Measurements from ENCODE around the gene SH3PXD2A.

Gene SH3PXD2A

DNA sequence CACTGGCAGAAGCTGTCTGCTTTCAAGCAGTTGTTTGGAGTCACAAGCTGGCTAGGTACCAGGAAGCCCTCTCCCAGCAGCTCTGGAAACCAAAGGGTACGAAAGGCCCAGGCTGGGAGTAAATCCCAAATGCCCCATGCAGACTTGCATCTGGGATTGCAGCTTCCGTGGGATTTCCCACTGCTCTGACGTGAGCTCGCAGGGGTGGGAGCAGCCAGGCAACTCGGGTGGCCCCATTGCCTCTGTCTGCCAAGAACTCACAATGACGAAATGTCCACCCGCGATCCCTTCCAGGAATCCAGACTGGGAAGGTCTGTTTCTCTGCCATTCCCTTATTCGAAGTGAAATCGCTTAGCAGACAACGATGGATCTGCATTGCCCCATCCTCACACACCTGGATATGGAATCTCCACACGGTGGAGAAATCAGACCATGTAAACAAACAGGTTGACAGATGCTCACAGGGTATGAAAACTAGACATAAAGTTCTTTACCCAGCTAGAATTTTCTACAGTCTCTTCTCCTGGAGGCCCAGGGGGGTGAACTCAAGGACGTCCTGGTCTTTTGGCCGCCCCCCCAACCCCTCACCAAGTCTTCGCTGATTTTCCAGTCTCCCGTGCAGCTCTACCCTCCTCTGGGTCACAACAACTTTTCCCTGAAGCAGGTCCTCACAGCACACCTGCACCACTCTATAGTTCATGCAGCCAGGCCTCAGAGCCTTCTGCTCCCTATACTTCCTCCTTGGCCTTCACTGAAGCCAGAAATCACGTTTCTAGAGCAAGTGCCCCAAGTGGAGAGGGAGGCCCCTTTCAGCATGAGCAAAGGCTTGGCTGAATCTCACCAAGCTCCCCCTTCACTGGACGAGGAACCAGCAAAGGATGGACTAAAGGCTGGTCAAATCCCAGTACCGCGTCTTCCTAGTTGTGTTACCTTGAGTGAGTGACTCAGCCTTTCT lies 20.0 kb downstream of the SH3PXD2A start:
- no peak for DNase-seq (ENCODE audit: low spot score in 2 of 2)
- Mint-ChIP-seq H3K4me1 (no peaks in the 10 kb centered on the region), H3K4me3 (no peak overlapping the region), H3K27ac (no peak overlapping the region), H3K36me3 (no peaks in the 10 kb centered on the region), H3K9me3 (no peaks in the 10 kb centered on the region)
- ATAC-seq = no peak

DNA sequence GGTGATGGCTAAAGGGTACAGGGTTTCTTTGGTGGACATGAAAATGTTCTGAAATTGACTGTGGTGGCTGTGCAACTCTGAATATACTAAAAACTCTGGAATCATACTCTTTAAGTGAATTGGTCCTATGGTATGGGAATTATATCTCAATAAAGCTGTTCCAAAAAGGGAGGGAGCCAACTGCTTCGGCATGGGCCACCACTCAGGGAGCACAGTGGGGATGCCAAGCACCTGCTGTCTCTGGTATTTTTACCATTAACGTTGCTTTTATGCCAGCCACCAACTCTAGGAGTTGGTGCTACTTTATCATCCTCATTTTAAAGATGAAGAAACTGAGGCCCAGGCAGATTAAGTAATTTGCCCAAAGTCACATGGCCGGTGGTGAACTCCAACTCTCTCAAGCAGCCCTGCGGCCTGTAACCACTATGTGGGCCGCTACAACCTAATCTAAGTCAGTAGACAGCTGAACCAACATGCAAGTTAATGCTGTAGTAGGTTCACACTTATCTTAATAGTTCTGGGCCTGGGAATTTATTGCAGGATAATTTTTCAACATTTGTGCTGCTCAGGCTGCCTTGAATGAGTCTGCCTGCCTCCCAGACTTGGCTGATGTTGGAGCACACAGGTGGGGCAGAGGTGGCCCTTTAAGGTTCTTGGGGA lies 20.8 kb downstream of the SH3PXD2A start:
- Mint-ChIP-seq H3K36me3 (no peaks in the 10 kb centered on the region), H3K27ac (no peak overlapping the region), H3K4me3 (no peak overlapping the region), H3K9me3 (no peaks in the 10 kb centered on the region), H3K4me1 (no peaks in the 10 kb centered on the region)
- DNase-seq (ENCODE audit: low spot score in 2 of 2) (no peak), ATAC-seq (no peak)

DNA sequence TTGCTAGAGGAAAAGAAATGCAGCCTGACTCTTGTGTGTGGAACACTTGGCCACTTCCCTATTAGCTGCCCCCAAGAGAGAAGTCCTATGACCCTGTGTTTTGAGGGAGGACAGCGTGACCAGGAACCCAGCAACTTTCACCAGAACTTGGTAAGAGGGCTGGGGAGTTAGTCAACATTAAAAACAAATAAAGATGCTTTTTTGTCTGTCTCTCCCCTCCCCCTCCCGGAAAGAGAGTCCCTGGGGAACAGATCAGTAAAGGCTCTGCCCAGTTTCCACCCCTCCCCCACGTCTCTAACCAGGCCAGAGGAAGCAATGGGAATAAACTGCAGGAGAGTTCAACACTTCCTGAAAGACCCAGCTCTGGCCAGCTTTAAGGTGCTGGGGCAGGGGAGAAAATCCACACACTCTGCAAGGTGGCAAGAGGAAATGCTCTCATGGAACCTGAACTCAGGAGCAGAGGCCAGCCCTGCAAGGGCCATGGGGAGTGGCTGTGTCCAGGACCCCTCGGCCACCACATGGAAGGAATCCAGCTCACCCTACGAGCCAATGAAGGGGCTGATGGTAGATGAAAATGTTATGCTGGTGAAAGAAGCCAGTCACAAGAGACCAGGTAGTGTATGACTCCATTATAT lies 21.5 kb downstream of the SH3PXD2A start:
- no peak overlapping the region for H3K27ac Mint-ChIP-seq
- no peaks in the 10 kb centered on the region for H3K9me3 Mint-ChIP-seq
- H3K4me1 Mint-ChIP-seq = no peaks in the 10 kb centered on the region
- ATAC-seq = no peak
- no peaks in the 10 kb centered on the region for H3K36me3 Mint-ChIP-seq
- no peak for DNase-seq (ENCODE audit: low spot score in 2 of 2)
- no peak overlapping the region for H3K4me3 Mint-ChIP-seq

DNA sequence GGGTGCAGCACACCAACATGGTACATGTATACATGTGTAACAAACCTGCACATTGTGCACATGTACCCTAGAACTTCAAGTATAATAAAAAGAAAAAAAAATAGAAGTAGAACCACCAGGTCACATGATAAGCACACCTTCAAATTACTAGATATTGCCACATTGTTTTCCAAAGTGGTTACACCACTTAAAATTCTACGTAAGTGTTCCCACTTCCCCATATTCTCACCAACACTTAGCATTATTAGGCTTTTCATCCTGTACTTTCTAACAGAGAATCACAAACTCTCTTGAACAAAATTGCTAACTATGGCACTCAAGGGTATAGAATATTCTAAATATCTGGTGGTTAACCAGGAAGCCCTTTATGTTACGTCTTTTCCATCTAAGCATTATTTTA lies 22.6 kb downstream of the SH3PXD2A start:
- ATAC-seq = no peak
- H3K27ac Mint-ChIP-seq = no peak overlapping the region

DNA sequence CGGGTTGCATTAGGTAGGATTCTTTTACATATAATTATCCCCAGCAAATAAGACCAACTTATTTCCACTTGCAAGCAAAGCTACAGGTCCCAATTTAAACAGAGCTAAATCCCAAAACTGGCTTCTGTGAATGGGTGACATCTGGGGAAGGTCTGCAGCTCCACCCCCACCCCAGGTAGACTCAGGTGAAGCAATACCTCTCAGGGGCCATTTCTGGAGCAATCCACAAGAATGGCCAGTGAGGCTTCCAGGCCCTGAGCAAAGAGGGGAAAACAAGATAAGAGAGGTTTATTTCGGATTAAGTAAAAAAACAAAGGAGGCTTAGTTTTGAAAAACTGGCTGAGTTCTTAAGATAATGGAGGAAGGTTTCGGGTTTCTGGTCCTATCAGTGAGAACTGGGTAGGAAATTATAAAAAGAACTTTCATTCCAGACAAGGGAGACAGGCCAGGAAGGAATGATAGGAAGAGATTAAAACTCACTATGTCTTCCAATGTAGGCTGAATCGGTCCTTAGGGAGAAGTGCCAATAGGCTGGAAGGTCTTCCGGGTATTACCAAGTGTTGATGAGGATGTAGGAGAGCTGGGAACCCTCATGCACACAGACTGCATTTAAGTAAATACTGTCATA lies 25.4 kb downstream of the SH3PXD2A start:
- DNase-seq (ENCODE audit: low spot score in 2 of 2) (no peak), ATAC-seq (no peak)
- Mint-ChIP-seq H3K4me1 (no peaks in the 10 kb centered on the region), H3K36me3 (no peaks in the 10 kb centered on the region), H3K4me3 (no peak overlapping the region), H3K9me3 (no peaks in the 10 kb centered on the region), H3K27ac (no peak overlapping the region)

More for the DNA sequence above, 22.6 kb downstream of the SH3PXD2A start:
- no peaks in the 10 kb centered on the region for H3K4me1 Mint-ChIP-seq
- no peak overlapping the region for H3K4me3 Mint-ChIP-seq
- no peak for DNase-seq (ENCODE audit: low spot score in 2 of 2)
- H3K9me3 Mint-ChIP-seq = no peaks in the 10 kb centered on the region
- no peaks in the 10 kb centered on the region for H3K36me3 Mint-ChIP-seq

DNA sequence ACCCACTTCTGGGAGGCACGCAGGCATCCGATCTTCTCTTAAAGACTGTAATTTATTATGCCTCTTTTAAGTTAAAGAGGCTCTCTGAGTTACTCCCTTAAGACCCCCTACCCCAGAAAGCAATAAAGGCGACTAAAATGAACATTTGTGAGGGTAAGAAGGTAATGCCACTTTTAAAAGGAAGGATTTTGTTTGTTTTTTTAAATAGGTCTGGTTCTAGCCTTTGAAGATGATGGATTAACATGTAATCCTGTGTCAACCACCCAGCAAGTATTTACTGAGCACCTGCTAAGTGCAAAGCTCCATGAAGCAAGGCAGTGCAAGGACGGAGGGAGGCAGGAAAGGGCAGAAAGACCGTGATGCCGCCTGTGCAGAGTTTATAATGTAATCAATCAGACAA lies 26.1 kb downstream of the SH3PXD2A start:
- ATAC-seq = no peak
- Mint-ChIP-seq H3K9me3 (no peaks in the 10 kb centered on the region), H3K4me3 (no peak overlapping the region)

DNA sequence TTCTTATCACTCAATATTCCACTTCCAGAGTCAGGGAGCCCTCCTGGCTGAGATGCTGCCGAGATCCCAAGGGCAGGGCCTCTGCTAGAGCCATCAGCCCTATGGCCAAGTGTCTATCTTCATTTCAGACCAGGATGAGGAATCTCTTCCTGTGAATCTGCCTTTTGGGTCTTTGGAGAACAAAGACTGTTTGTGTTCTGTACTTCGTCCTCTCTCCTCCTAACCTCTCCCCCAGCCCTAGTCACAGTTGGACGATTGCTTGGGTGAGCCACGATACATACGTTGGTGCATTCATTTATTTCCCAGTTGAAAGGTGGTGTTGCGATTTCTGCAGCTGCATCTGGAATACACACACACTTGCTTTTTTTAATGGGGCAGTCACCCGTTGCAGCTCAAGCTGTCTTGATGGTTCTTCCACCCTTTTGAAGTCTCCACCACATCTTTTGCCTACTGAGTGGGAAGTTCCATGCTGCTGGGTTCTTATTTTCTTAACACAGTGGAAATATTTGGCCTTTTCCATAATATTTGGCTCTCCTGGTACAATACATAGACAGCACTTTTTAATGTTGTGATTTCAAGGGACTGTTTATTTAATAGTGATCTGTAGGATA lies 26.7 kb downstream of the SH3PXD2A start:
- DNase-seq (ENCODE audit: low spot score in 2 of 2) (no peak), ATAC-seq (no peak)
- no peaks in the 10 kb centered on the region for H3K4me1 Mint-ChIP-seq
- H3K4me3 Mint-ChIP-seq = no peak overlapping the region
- no peak overlapping the region for H3K27ac Mint-ChIP-seq
- no peaks in the 10 kb centered on the region for H3K9me3 Mint-ChIP-seq
- no peaks in the 10 kb centered on the region for H3K36me3 Mint-ChIP-seq

More for the DNA sequence above, 26.1 kb downstream of the SH3PXD2A start:
- no peak for DNase-seq (ENCODE audit: low spot score in 2 of 2)
- Mint-ChIP-seq H3K4me1 (no peaks in the 10 kb centered on the region), H3K36me3 (no peaks in the 10 kb centered on the region), H3K27ac (no peak overlapping the region)

DNA sequence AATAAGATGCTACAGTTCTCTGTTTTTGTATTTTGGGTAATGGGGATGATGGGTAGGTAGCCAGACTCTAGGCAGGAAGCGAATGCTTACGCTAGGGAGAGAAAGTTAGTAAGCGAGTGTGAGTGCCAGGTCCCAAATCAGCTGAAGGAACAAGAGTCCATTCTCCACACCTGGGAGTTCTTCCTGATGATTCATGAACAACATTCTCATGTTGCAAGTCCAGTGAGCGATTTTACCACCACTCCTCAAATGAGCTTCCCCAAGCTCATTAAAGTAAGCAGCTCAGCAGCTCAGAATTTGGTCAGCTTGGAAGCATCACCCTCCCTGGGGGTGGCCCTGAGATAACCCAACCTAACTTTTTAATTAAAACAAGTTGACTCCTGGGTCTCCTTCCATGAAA lies 27.3 kb downstream of the SH3PXD2A start:
- no peaks in the 10 kb centered on the region for H3K9me3 Mint-ChIP-seq
- no peaks in the 10 kb centered on the region for H3K4me1 Mint-ChIP-seq
- no peaks in the 10 kb centered on the region for H3K36me3 Mint-ChIP-seq
- ATAC-seq = no peak
- no peak overlapping the region for H3K27ac Mint-ChIP-seq
- H3K4me3 Mint-ChIP-seq = no peak overlapping the region
- no peak for DNase-seq (ENCODE audit: low spot score in 2 of 2)

DNA sequence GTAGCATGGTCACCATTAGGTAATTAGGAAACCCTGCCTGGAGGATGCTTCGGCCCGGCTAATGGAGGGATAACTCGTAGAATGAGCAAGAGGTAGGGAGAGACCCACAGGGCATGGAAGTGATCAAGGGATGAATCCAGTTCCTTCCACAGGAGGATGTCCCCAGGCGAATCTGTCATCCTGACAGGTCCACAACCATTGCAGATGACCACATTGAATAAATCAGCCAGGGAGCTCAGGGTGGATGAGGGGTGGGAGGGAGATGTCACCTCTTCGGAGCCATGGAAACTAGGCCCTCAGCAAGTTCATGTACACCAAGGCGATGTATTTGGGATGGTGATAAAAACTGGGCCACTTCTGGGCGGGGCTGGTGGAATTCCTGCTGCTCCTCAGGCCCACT lies 28.5 kb downstream of the SH3PXD2A start:
- no peaks in the 10 kb centered on the region for H3K9me3 Mint-ChIP-seq
- H3K36me3 Mint-ChIP-seq = no peaks in the 10 kb centered on the region
- ATAC-seq (no peak), DNase-seq (ENCODE audit: low spot score in 2 of 2) (no peak)
- no peaks in the 10 kb centered on the region for H3K4me1 Mint-ChIP-seq
- H3K4me3 Mint-ChIP-seq = no peak overlapping the region
- no peak overlapping the region for H3K27ac Mint-ChIP-seq

DNA sequence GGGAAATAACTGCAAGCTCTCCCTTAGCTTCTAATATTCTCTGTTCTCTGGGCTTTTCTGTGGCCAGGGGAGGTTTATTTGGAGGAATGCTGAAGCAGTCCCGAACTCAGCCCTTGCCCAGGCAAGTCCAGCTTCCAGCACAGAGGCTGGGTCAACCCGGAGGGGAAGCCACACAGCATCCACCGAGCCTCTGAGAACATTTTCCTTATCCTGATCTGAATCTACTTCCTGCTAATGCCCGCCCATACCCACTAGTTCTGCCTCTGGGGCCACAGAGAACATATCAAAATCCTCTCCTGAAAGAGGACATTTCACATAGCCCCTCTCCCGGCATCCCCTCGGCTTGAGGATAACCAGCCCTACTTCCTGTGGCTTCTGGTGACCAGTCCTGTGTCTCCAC lies 31.1 kb downstream of the SH3PXD2A start:
- ATAC-seq (no peak), DNase-seq (ENCODE audit: low spot score in 2 of 2) (no peak)
- no peaks in the 10 kb centered on the region for H3K4me1 Mint-ChIP-seq
- H3K9me3 Mint-ChIP-seq = no peaks in the 10 kb centered on the region
- H3K27ac Mint-ChIP-seq = no peak overlapping the region
- H3K4me3 Mint-ChIP-seq = no peak overlapping the region
- no peaks in the 10 kb centered on the region for H3K36me3 Mint-ChIP-seq

DNA sequence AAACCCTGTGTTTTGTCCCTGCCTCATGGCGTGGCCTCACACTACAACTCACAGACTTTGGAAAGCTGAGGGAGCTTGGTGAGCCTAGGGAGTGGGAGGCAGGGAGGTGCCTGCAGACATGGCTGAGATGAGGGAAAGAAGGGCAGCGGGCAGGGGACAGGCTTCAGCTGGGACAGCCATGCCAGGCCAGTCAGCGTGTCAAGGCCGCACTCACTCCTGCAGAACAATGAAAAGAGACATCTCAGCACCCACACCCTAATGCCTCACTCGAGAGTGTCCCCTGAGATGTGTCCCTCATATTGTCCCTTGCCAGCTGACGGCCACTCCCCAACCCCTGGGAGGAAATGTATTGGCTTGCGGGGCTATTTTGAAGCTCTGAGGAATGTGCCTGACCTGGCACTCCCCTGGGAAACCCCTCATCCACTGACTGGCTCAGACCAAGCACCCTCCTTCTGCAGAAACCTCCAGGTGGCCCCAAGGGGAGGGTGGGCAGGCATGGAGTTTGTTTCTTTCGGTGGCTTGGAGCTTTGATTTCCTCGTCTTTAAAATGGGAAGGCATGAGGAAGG lies 31.6 kb downstream of the SH3PXD2A start:
- no peak for ATAC-seq
- no peak for DNase-seq (ENCODE audit: low spot score in 2 of 2)
- no peaks in the 10 kb centered on the region for H3K4me1 Mint-ChIP-seq
- no peak overlapping the region for H3K4me3 Mint-ChIP-seq
- no peaks in the 10 kb centered on the region for H3K36me3 Mint-ChIP-seq
- no peak overlapping the region for H3K27ac Mint-ChIP-seq
- no peaks in the 10 kb centered on the region for H3K9me3 Mint-ChIP-seq

DNA sequence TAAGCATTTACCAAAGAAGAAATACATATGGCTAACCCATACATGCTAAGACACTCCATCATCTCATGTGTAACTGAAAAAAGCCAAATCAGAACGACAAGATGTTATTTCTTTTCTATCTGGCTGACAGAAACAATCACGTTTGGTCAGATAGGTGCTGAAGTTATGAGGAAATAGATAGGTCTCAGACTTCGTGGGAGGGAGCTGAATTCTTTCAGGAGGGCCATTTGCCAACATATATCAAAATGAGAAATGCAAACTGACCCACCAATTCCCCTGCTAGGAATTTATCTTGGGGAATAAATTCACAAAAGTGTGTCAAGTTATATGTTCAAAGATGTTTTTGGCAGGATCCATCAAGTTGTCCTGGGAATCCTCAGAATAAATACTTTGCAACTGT lies 32.6 kb downstream of the SH3PXD2A start:
- Mint-ChIP-seq H3K9me3 (no peaks in the 10 kb centered on the region), H3K27ac (no peak overlapping the region), H3K4me3 (no peak overlapping the region), H3K4me1 (no peaks in the 10 kb centered on the region), H3K36me3 (no peaks in the 10 kb centered on the region)
- DNase-seq (ENCODE audit: low spot score in 2 of 2) = no peak
- no peak for ATAC-seq

DNA sequence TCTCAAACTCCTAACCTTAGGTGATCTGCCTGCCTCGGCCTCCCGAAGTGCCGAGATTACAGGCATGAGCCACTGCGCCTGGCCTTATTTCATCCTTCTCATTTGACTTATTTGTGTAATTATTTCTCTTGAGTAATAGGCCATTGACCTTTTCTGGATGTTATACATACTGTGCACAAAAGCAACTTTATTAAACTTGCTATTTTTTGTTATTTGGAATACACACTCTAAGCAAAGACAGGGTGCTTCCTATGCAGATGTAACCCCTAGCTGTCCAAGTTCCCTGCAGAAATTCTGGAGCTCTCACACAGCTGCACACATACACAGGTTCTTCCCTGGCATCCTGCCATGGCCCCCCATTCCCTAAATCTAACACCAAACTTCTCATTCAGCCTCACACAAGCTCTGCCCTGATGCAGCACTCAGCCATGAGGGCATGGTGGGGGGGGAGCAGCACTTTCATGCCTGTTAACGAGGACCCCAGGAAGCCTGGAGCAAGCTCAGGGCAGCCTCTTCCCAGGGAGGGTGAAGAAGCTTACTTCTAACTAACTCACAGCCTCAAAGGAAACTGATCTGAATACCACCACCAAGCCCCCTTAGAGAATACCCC lies 33.2 kb downstream of the SH3PXD2A start:
- ATAC-seq (no peak), DNase-seq (ENCODE audit: low spot score in 2 of 2) (no peak)
- Mint-ChIP-seq H3K27ac (no peak overlapping the region), H3K4me1 (no peaks in the 10 kb centered on the region), H3K4me3 (no peak overlapping the region), H3K36me3 (no peaks in the 10 kb centered on the region), H3K9me3 (no peaks in the 10 kb centered on the region)
